Measurements from ENCODE around the gene CAPN12. TPM values are rescaled to one million over a fixed set of nuclear protein-coding genes. Genes with fewer than 3 reads are reported as not detected.

CAPN12 gene
- total and polyA plus RNA-seq, 2 of the 4 experiments (the other 2 are of a cell fraction), result 0.18 to 0.97 TPM

- no peak for TF ChIP-seq ELK1 (IDR thresholded peaks at IDR 0.05; ENCODE audit: borderline replicate concordance, low read depth, low read length)
- no peak for TF ChIP-seq RCOR1 (IDR thresholded peaks at IDR 0.05; ENCODE audit: insufficient replicate concordance, low read length)
- TF ChIP-seq RAD21 (IDR thresholded peaks at IDR 0.05; ENCODE audit: low read length), result no peak
- TF ChIP-seq FOS (IDR thresholded peaks at IDR 0.05; ENCODE audit: low read depth, low read length), result no peak
These were observed 53.4 kb downstream of the CAPN12 start (continued) for GRCh38 chr19:38690832-38691231.

GRCh38 chr19:38690146-38690545 is 54.1 kb downstream of the CAPN12 start:
- no peak overlapping the region for H3K9ac ChIP-seq (ENCODE audit: low read depth, low read length)
- POLR2A ChIA-PET (ENCODE audit: unreplicated experiment), result no interaction called here
- CTCF ChIA-PET, result interaction anchor here (1.4 kb wide), 1 partner anchor 11 kb away, joined by 3 read pairs; no protein-coding TSS in a partner anchor
- peak overlapping the region; percentile 11; the same call in 1 of the 3 replicates for H2BK15ac ChIP-seq (ENCODE audit: low read depth, low read length)
- no peak for ATAC-seq (ENCODE audit: low read depth)
- no TSS peak for BruUV-seq (replicated peaks)
- no peak overlapping the region for H2BK120ac ChIP-seq (ENCODE audit: low read depth, low read length)
- dilution Hi-C loops (cut with HindIII; ENCODE audit: low sequenced_read_pairs, unreplicated experiment), result no loop called here
- H2AK5ac ChIP-seq (ENCODE audit: low read depth, low read length), result peak overlapping the region; percentile 29; the same call in 1 of the 2 replicates
- no peak overlapping the region for H3K56ac ChIP-seq (ENCODE audit: extremely low read depth, insufficient read depth, low read length)
- H3K14ac ChIP-seq (replicated peaks; ENCODE audit: low read depth, low read length), result no peak overlapping the region
- H3K79me1 ChIP-seq (ENCODE audit: low read depth in 1 of 2, low read length in 2 of 2), result peaks cover 0 to 86% of the 10 kb centered on the region in 2 experiments; a peak in 3 of 4 replicates
- no peak overlapping the region for H3K27ac ChIP-seq (ENCODE audit: insufficient read depth, low read length)
- intact Hi-C loops (cut with micrococcal nuclease), result no loop called here
- peaks cover 8% of the 10 kb centered on the region for H3K36me3 ChIP-seq (ENCODE audit: control insufficient read depth, insufficient read depth, low read length)
- H4K91ac ChIP-seq (ENCODE audit: insufficient read depth, low read depth, low read length), result no peak overlapping the region
- in situ Hi-C loops (cut with MboI; ENCODE audit: low sequenced_read_pairs), result no loop called here
- 93% methylated on average over 12 of the region's 14 CpGs; no CpG with 5 or more reads in 1 of the 2 experiments for WGBS, 2 experiments (ENCODE audit: extremely low coverage in 2 of 2, insufficient read length in 1 of 2)
- no peak for DNase-seq
- H2BK5ac ChIP-seq (ENCODE audit: low read depth, low read length, poor library complexity, severe bottlenecking), result peak overlapping the region; percentile 32
- peak overlapping the region; percentile 31; the same call in 1 of the 2 replicates for H3K4ac ChIP-seq (ENCODE audit: low read depth, low read length)
- H3K27me3 ChIP-seq (ENCODE audit: control insufficient read depth, insufficient read depth, low read length), result no peaks in the 10 kb centered on the region
- no peak overlapping the region for H2AFZ ChIP-seq (replicated peaks; ENCODE audit: low read length, poor library complexity)
- H4K5ac ChIP-seq (ENCODE audit: low read depth, low read length), result no peak overlapping the region
- H2AK9ac ChIP-seq (replicated peaks; ENCODE audit: low read depth, low read length, poor library complexity), result no peak overlapping the region
- peaks cover 36% of the 10 kb centered on the region for H3K4me1 ChIP-seq (ENCODE audit: control insufficient read depth, insufficient read depth, low read length)
- H3K18ac ChIP-seq (ENCODE audit: low read depth, low read length), result no peak overlapping the region
- H3K23ac ChIP-seq (ENCODE audit: low read depth, low read length), result no peak overlapping the region
- peaks cover 28% of the 10 kb centered on the region for H4K20me1 ChIP-seq (ENCODE audit: insufficient read depth, low read length)
- H4K8ac ChIP-seq (ENCODE audit: low read depth in 2 of 2, low read length in 2 of 2), result no peak overlapping the region
- H3K9me3 ChIP-seq (ENCODE audit: control insufficient read depth, insufficient read depth, low read length), result no peaks in the 10 kb centered on the region
- H2BK20ac ChIP-seq (ENCODE audit: low read depth, low read length), result no peak overlapping the region
- peaks cover 28% of the 10 kb centered on the region for H3K9me1 ChIP-seq (ENCODE audit: insufficient read depth, low read length)
- H3K4me3 ChIP-seq (ENCODE audit: insufficient read depth, low read depth, low read length), result no peak overlapping the region
- H3K4me2 ChIP-seq (ENCODE audit: low read depth, low read length), result no peak overlapping the region
- TF ChIP-seq MAZ (IDR thresholded peaks at IDR 0.05; ENCODE audit: borderline replicate concordance, low read depth, low read length), result no peak
- TF ChIP-seq CEBPB (IDR thresholded peaks at IDR 0.05; ENCODE audit: low read depth, low read length), result no peak
- no peak for TF ChIP-seq SMC3 (IDR thresholded peaks at IDR 0.05; ENCODE audit: low read depth, low read length)
- no peak for TF ChIP-seq RCOR1 (IDR thresholded peaks at IDR 0.05; ENCODE audit: insufficient replicate concordance, low read length)
- no peak for TF ChIP-seq RFX5 (IDR thresholded peaks at IDR 0.05; ENCODE audit: low read depth, low read length)
- TF ChIP-seq MXI1 (IDR thresholded peaks at IDR 0.05; ENCODE audit: borderline replicate concordance, low read depth, low read length), result no peak
- TF ChIP-seq USF2 (IDR thresholded peaks at IDR 0.05; ENCODE audit: low read depth, low read length), result no peak
- no peak for TF ChIP-seq ELK1 (IDR thresholded peaks at IDR 0.05; ENCODE audit: borderline replicate concordance, low read depth, low read length)
- TF ChIP-seq CHD1 (IDR thresholded peaks at IDR 0.05; ENCODE audit: low read depth, low read length), result no peak
- no peak for TF ChIP-seq NFE2L2 (IDR thresholded peaks at IDR 0.05; ENCODE audit: low read depth, low read length)
- no peak for TF ChIP-seq MAFK (IDR thresholded peaks at IDR 0.05; ENCODE audit: low read depth, low read length)
- TF ChIP-seq RAD21 (IDR thresholded peaks at IDR 0.05; ENCODE audit: low read length), result no peak
- TF ChIP-seq POLR2A (IDR thresholded peaks at IDR 0.05; ENCODE audit: low read depth, low read length), result no peak

Measured in IMR-90 (cell line).